CD4-positive, alpha-beta memory T cell (primary cell): ENCODE data around the gene AIG1. TPM values are rescaled to one million over a fixed set of nuclear protein-coding genes. Genes with fewer than 3 reads are reported as not detected.
"Not testable (repeated sequence)": the region's sequence is repeated elsewhere in the genome, so short reads cannot be mapped to it uniquely, and the experiment has no call there.

Source experiments
- CTCF ChIA-PET: fragments of 350-600 bp; sonication (Branson Sonifier 250); formaldehyde crosslinking; loops from one replicate; lab custom pipeline; 2021; ENCODE audit warnings: inconsistent platforms; ENCODE audit not compliant: partially characterized antibody; lab: Charles Lee
- POLR2A ChIA-PET: fragments of 350-600 bp; sonication (Branson Sonifier 250); formaldehyde crosslinking; loops from one replicate; lab custom pipeline; 2021; ENCODE audit not compliant: partially characterized antibody; lab: Charles Lee
- DNase-seq, 5 donors: peaks; one replicate each; pipeline versions ENCODE4 v3.0.0 to v3.0.0-alpha.2; 2020 to 2022; ENCODE audit warnings: mixed read lengths in 1 of 5
- H3K27ac ChIP-seq: one replicate; pipeline ENCODE4 v1.7.0; 2013; ENCODE audit warnings: low read depth, low read length
- H3K27me3 ChIP-seq: 2 replicates; pipeline ENCODE4 v1.7.0; 2013; ENCODE audit warnings: mild to moderate bottlenecking, low read length, moderate library complexity; ENCODE audit not compliant: insufficient read depth
- H3K36me3 ChIP-seq: 2 replicates; pipeline ENCODE4 v1.7.0; 2013; ENCODE audit warnings: mild to moderate bottlenecking, low read length, moderate library complexity; ENCODE audit not compliant: insufficient read depth
- H3K4me1 ChIP-seq: 2 replicates; pipeline ENCODE4 v1.7.0; 2013; ENCODE audit warnings: mild to moderate bottlenecking, low read length, moderate library complexity; ENCODE audit not compliant: insufficient read depth
- H3K4me3 ChIP-seq, 2 donors: one replicate each; pipeline ENCODE4 v1.7.0; 2013; ENCODE audit warnings: low read length in 2 of 2, mild to moderate bottlenecking in 1 of 2
- H3K9me3 ChIP-seq, 2 donors: one replicate each; pipeline ENCODE4 v1.7.0; 2013; ENCODE audit warnings: low read length in 2 of 2, control low read depth in 1 of 2; ENCODE audit not compliant: control insufficient read depth in 1 of 2
- H3K27ac Mint-ChIP-seq, 7 donors: one replicate each; pipeline ENCODE4 v1.8.0; 2020 to 2021; ENCODE audit warnings: mixed read lengths in 7 of 7, mild to moderate bottlenecking in 6 of 7, inconsistent platforms in 3 of 7, moderate library complexity in 3 of 7
- H3K27me3 Mint-ChIP-seq, 2 donors: one replicate each; pipeline ENCODE4 v1.8.0; 2020 to 2021; ENCODE audit warnings: mixed read lengths in 2 of 2
- H3K36me3 Mint-ChIP-seq, 2 donors: one replicate each; pipeline ENCODE4 v1.8.0; 2020 to 2021; ENCODE audit warnings: mixed read lengths in 2 of 2, inconsistent platforms in 1 of 2, mild to moderate bottlenecking in 1 of 2
- H3K4me1 Mint-ChIP-seq, 4 donors: one replicate each; pipeline ENCODE4 v1.8.0; 2020 to 2021; ENCODE audit warnings: mixed read lengths in 4 of 4, mild to moderate bottlenecking in 1 of 4
- H3K4me3 Mint-ChIP-seq, 8 donors: one replicate each; pipeline ENCODE4 v1.8.0; 2020 to 2021; ENCODE audit warnings: mixed read lengths in 8 of 8, mild to moderate bottlenecking in 7 of 8, moderate library complexity in 6 of 8, inconsistent platforms in 3 of 8
- H3K9me3 Mint-ChIP-seq, 8 donors: one replicate each; pipeline ENCODE4 v1.8.0; 2020 to 2021; ENCODE audit warnings: mixed read lengths in 8 of 8, mild to moderate bottlenecking in 5 of 8, inconsistent platforms in 3 of 8, moderate library complexity in 1 of 8
- intact Hi-C: fragments of 100-400 bp; cut with micrococcal nuclease; formaldehyde crosslinking; loops from one replicate; pipeline ENCODE4 v1.15.1; 2023
- polyA plus RNA-seq, 2 donors: library from polyadenylated mRNA; unstranded; fragments of 300-500 nt; fragmentation: Illumina TruSeq; gene quantifications; one replicate each; pipeline ENCODE4 v1.2.3, GENCODE V29; 2021
- total RNA-seq, 2 experiments: library from RNA; stranded (reverse); gene quantifications; one replicate each; pipeline ENCODE4 v1.2.3, GENCODE V29; 2021

Gene AIG1
- total and polyA plus RNA-seq, 4 experiments from 2014 or later = 9.6 to 21.5 (median 15.3) TPM

DNA sequence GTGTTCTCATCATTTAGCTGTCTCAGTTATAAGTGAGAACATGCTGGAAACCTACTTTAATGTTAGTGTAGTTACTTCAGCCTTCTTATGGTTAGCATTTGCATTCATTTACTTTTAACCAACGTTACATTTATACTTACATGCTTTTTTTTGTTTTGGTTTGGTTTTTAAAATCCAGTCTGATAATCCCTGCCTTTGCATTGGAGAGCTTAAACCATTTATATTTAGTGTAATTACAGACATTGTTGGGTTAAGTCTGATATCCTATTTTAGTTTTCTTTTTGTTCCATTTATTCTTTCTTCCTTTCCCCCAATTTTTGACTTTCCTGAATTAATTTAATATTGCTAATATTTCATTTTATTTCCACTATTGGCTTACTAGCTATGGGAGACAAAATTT, 70.2 kb downstream of the AIG1 start:
- H3K9me3 Mint-ChIP-seq = peaks cover 0 to 20% (median 14%) of the 10 kb centered on the region in 8 donors
- H3K4me1 Mint-ChIP-seq = peaks cover 5 to 6% (median 6%) of the 10 kb centered on the region in 4 donors
- Histone ChIP-seq H3K4me3 (no peak overlapping the region), H3K9me3 (no peaks in the 10 kb centered on the region), H3K27ac (no peak overlapping the region), H3K4me1 (peaks cover 2% of the 10 kb centered on the region), H3K27me3 (no peaks in the 10 kb centered on the region), H3K36me3 (no peaks in the 10 kb centered on the region)
- no peaks in the 10 kb centered on the region for H3K27me3 Mint-ChIP-seq
- H3K27ac Mint-ChIP-seq = peak overlapping the region in 1 of 7 donors; percentile 11
- peaks cover 4 to 19% of the 10 kb centered on the region in 2 donors for H3K36me3 Mint-ChIP-seq
- H3K4me3 Mint-ChIP-seq = no peak overlapping the region
- POLR2A ChIA-PET = no interaction called here
- intact Hi-C loops = no loop called here
- CTCF ChIA-PET = no interaction called here
- DNase-seq = no peak

DNA sequence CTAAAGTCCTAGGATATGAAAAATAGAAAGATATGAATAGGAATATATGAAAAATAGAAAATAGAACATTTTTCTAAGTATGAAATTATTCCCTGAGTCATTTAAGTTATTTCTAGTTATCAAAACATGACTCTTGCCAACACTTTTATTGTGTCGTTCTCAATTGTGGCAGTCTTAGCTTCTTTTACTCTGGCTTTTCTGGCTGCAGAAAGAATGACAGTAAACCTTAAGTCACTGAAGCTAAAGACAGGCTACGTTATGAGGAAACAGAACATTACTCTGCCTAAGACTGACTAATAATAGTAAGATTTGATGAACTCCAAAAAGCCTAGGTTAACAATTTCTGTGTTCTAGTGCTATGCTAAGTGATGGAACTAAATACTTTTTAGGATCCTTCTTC, 74.6 kb downstream of the AIG1 start:
- Mint-ChIP-seq H3K27ac (no peak overlapping the region), H3K9me3 (peaks cover 0 to 25% (median 16%) of the 10 kb centered on the region in 8 donors), H3K4me1 (peaks cover 15 to 29% (median 19%) of the 10 kb centered on the region in 4 donors), H3K36me3 (peaks cover 14 to 44% of the 10 kb centered on the region in 2 donors), H3K27me3 (no peaks in the 10 kb centered on the region), H3K4me3 (no peak overlapping the region)
- Histone ChIP-seq H3K4me1 (peaks cover 17% of the 10 kb centered on the region), H3K36me3 (no peaks in the 10 kb centered on the region), H3K9me3 (no peaks in the 10 kb centered on the region), H3K27me3 (no peaks in the 10 kb centered on the region), H3K4me3 (no peak overlapping the region), H3K27ac (no peak overlapping the region)
- intact Hi-C loops = no loop called here
- POLR2A ChIA-PET = interaction anchor here (1.4 to 1.5 kb wide), 2 partner anchors 9 to 38 kb away, joined by 3 read pairs; no protein-coding TSS in a partner anchor
- DNase-seq = no peak
- CTCF ChIA-PET = interaction anchor here (1.4 kb wide), 1 partner anchor 14 kb away, joined by 3 read pairs; no protein-coding TSS in a partner anchor

DNA sequence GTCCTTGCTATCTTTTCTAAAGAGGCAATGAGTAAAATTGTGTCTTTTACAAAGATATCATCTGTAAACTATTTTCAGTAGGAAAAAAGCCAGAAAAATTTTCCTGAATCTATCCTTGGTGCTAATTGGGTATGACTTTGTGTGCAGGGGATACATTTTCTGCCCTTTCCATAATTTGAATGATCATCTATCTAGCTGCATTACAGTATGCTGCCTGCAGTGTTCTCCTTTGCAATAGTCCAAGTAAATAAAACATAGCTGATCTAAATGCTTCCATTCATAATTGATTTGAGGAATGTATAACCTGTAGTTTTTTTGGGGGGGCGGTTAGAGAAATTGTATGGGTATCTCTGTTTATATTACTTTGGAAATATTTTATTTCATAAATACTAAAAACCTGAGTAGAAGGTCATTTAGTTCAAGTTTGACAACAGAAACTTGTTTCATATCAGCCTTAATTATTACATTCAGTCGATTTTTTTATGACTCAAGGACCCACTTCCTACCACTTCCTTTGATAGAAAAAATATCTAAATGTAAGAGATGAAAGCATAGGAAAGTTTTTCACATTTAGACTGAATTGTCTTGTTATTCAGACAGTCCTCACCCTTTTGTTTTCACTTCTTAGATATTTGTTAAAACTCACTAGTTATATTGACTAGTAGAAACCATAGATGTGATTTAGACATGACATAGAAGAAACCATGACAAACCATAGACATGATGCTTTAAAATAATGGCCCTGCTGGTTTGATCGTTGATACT, 75.3 kb downstream of the AIG1 start:
- Histone ChIP-seq H3K27ac (no peak overlapping the region), H3K36me3 (no peaks in the 10 kb centered on the region), H3K27me3 (no peaks in the 10 kb centered on the region), H3K4me3 (no peak overlapping the region), H3K9me3 (no peaks in the 10 kb centered on the region), H3K4me1 (peaks cover 17% of the 10 kb centered on the region)
- Mint-ChIP-seq H3K4me3 (peak overlapping the region in 3 of 8 donors; percentile 8 to 37 (median 20)), H3K27ac (peak overlapping the region in 4 of 7 donors; percentile 18 to 75 (median 36)), H3K36me3 (peaks cover 17 to 46% of the 10 kb centered on the region in 2 donors), H3K9me3 (peaks cover 0 to 21% (median 12%) of the 10 kb centered on the region in 8 donors), H3K27me3 (no peaks in the 10 kb centered on the region), H3K4me1 (peaks cover 15 to 29% (median 19%) of the 10 kb centered on the region in 4 donors)
- POLR2A ChIA-PET = interaction anchor here (1.4 to 1.5 kb wide), 2 partner anchors 8 to 39 kb away, joined by 3 read pairs; no protein-coding TSS in a partner anchor
- intact Hi-C loops = no loop called here
- DNase-seq = peak in 2 of 5 donors; percentile 3 to 14
- CTCF ChIA-PET = interaction anchor here (1.4 kb wide), 1 partner anchor 13 kb away, joined by 3 read pairs; no protein-coding TSS in a partner anchor

DNA sequence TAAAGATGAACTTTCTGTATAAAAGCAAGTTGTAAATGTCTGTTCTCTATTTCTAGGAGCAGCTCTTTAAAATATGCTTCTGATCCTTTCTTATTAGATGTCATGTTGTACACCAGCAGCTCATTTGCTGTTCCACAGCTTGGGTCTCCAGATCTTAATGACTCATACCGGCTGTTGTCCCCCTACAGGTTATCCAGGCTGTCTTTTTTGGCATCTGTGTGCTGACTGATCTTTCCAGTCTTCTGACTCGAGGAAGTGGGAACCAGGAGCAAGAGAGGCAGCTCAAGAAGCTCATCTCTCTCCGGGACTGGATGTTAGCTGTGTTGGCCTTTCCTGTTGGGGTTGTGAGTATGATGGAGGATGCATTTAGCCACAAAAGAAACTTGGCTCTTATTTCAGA, 76.0 kb downstream of the AIG1 start:
- Mint-ChIP-seq H3K27ac (peak overlapping the region in 4 of 7 donors; percentile 18 to 75 (median 36)), H3K27me3 (no peaks in the 10 kb centered on the region), H3K4me1 (peaks cover 15 to 29% (median 19%) of the 10 kb centered on the region in 4 donors), H3K36me3 (peaks cover 20 to 47% of the 10 kb centered on the region in 2 donors), H3K9me3 (peaks cover 0 to 15% (median 6%) of the 10 kb centered on the region in 8 donors), H3K4me3 (peak overlapping the region in 4 of 8 donors; percentile 3 to 21 (median 16))
- ChIA-PET POLR2A (no interaction called here), CTCF (interaction anchor here (1.4 kb wide), 1 partner anchor 12 kb away, joined by 3 read pairs; no protein-coding TSS in a partner anchor)
- no peaks in the 10 kb centered on the region for H3K36me3 ChIP-seq
- intact Hi-C loops = no loop called here
- no peak overlapping the region for H3K4me3 ChIP-seq
- H3K27ac ChIP-seq = no peak overlapping the region
- no peaks in the 10 kb centered on the region for H3K27me3 ChIP-seq
- H3K4me1 ChIP-seq = peaks cover 17% of the 10 kb centered on the region
- no peak for DNase-seq
- H3K9me3 ChIP-seq = no peaks in the 10 kb centered on the region

DNA sequence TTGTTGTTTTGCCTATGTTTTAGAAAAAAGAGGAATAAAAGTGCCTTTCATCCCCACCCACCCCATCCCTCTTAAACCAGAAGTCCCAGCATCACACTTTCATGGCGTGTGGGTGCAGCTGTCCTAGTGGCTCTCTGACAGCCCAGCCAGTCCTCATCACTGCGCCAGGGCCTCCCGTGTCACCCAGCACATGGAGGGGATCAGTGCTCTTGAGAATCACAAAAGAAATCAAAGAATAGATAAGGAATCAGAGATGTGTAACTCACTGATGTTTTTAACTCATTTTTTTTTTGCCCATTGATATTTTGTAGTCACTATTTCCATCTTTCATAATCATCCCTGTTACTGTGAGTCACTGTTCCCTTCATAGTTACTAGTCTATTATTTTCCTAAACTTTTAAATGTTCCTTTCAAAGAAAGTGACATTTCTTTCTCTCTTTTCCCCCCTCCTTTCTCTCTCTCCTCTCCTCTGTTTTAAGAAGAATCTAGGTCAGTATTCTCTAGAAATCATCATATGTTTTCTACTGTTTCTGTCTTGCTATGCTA, 78.6 kb downstream of the AIG1 start:
- peaks cover 20 to 51% of the 10 kb centered on the region in 2 donors for H3K36me3 Mint-ChIP-seq
- H3K27ac Mint-ChIP-seq = no peak overlapping the region
- ChIA-PET CTCF (interaction anchor here (0.7 kb wide), 1 partner anchor 477 kb away, joined by 3 read pairs; no protein-coding TSS in a partner anchor), POLR2A (no interaction called here)
- no peak overlapping the region for H3K4me3 Mint-ChIP-seq
- DNase-seq = no peak
- intact Hi-C loops = no loop called here
- no peaks in the 10 kb centered on the region for H3K27me3 ChIP-seq
- H3K4me3 ChIP-seq = no peak overlapping the region
- no peaks in the 10 kb centered on the region for H3K9me3 ChIP-seq
- peaks cover 15 to 29% (median 19%) of the 10 kb centered on the region in 4 donors for H3K4me1 Mint-ChIP-seq
- no peaks in the 10 kb centered on the region for H3K27me3 Mint-ChIP-seq
- H3K27ac ChIP-seq = no peak overlapping the region
- peaks cover 0 to 9% (median 6%) of the 10 kb centered on the region in 8 donors for H3K9me3 Mint-ChIP-seq
- peaks cover 17% of the 10 kb centered on the region for H3K4me1 ChIP-seq
- no peaks in the 10 kb centered on the region for H3K36me3 ChIP-seq

DNA sequence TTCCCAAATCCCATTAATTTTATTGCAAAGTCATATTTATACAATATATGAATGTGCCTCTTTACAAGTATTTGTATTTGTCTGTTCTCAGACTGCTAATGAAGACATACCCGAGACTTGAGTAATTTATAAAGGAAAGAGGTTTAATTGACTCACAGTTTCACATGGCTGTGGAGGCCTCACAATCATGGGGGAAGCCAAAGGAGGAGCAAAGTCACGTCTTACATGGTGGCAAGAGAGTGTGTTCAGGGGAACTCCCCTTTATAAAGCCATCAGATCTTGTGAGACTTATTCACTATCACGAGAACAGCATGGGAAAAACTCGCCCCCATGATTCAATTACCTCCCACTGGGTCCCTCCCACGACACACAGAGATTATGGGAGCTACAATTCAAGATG, 79.2 kb downstream of the AIG1 start:
- H3K27ac Mint-ChIP-seq, POLR2A ChIA-PET, DNase-seq, H3K9me3 Mint-ChIP-seq, H3K4me3 Mint-ChIP-seq, H3K27me3 ChIP-seq, H3K36me3 ChIP-seq, H3K27me3 Mint-ChIP-seq, CTCF ChIA-PET, H3K4me3 ChIP-seq, H3K27ac ChIP-seq, H3K9me3 ChIP-seq, intact Hi-C loops: not testable (repeated sequence)
- H3K4me1 ChIP-seq = peaks cover 17% of the 10 kb centered on the region
- Mint-ChIP-seq H3K36me3 (peaks cover 20 to 51% of the 10 kb centered on the region in 2 donors), H3K4me1 (peaks cover 15 to 29% (median 19%) of the 10 kb centered on the region in 4 donors)

DNA sequence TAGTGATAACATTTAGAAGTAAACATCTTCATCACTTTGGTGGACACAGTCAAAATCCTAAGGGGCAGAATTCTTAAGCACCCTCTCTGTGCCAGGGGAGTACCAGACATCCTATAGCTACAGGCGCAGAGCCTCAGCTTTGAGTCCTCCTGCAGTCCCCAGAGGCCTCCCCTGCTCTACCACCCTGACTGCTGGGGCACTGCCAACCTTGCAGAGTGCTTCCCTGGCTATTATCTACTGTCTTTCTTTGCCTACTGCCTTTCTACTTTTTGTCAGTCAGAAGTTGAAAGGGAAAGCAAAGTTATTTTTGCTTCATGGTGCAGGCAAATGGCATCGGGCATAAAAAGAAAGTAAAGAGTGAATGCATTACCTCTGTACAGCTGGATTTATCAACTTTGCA, 80.1 kb downstream of the AIG1 start:
- no peak overlapping the region for H3K27ac Mint-ChIP-seq
- ChIA-PET CTCF (no interaction called here), POLR2A (no interaction called here)
- H3K36me3 Mint-ChIP-seq = peaks cover 20 to 51% of the 10 kb centered on the region in 2 donors
- intact Hi-C loops = no loop called here
- H3K4me3 ChIP-seq = no peak overlapping the region
- DNase-seq = no peak
- H3K27ac ChIP-seq = no peak overlapping the region
- H3K4me1 Mint-ChIP-seq = peaks cover 13 to 25% (median 16%) of the 10 kb centered on the region in 4 donors
- no peaks in the 10 kb centered on the region for H3K36me3 ChIP-seq
- H3K27me3 ChIP-seq = no peaks in the 10 kb centered on the region
- no peaks in the 10 kb centered on the region for H3K9me3 ChIP-seq
- H3K4me1 ChIP-seq = peaks cover 16% of the 10 kb centered on the region
- H3K27me3 Mint-ChIP-seq = no peaks in the 10 kb centered on the region
- peaks cover 0 to 9% (median 6%) of the 10 kb centered on the region in 8 donors for H3K9me3 Mint-ChIP-seq
- no peak overlapping the region for H3K4me3 Mint-ChIP-seq
